Glutamatergic neuron (in vitro differentiated cells): ENCODE data around the gene NCAM1. TPM values are rescaled to one million over a fixed set of nuclear protein-coding genes. Genes with fewer than 3 reads are reported as not detected.

Source experiments
- DNase-seq: peaks from one replicate; pipeline ENCODE4 v3.0.0; 2022
- H3K27ac Mint-ChIP-seq: one replicate; pipeline ENCODE4 v1.8.0; 2020; ENCODE audit warnings: mild to moderate bottlenecking, mixed read lengths, inconsistent platforms; ENCODE audit not compliant: unreplicated experiment
- H3K27me3 Mint-ChIP-seq: one replicate; pipeline ENCODE4 v1.8.0; 2020; ENCODE audit warnings: mild to moderate bottlenecking, moderate library complexity, mixed read lengths, inconsistent platforms; ENCODE audit not compliant: unreplicated experiment
- H3K36me3 Mint-ChIP-seq: one replicate; pipeline ENCODE4 v1.8.0; 2020; ENCODE audit warnings: mild to moderate bottlenecking, mixed read lengths, inconsistent platforms; ENCODE audit not compliant: unreplicated experiment
- H3K4me1 Mint-ChIP-seq: one replicate; pipeline ENCODE4 v1.8.0; 2020; ENCODE audit warnings: mild to moderate bottlenecking, low read depth, mixed read lengths, inconsistent platforms; ENCODE audit not compliant: unreplicated experiment
- H3K4me3 Mint-ChIP-seq: one replicate; pipeline ENCODE4 v1.8.0; 2020; ENCODE audit warnings: mild to moderate bottlenecking, mixed read lengths, inconsistent platforms; ENCODE audit not compliant: unreplicated experiment
- H3K9me3 Mint-ChIP-seq: one replicate; pipeline ENCODE4 v1.8.0; 2020; ENCODE audit warnings: mild to moderate bottlenecking, moderate library complexity, mixed read lengths, inconsistent platforms; ENCODE audit not compliant: unreplicated experiment
- total RNA-seq: library from RNA; stranded (reverse); fragmentation: NEBNext Ultra II Directional; extraction: Animal tissue kit (Norgen Biotek cat#: 25700); gene quantifications from one replicate; pipeline ENCODE4 v1.2.1, GENCODE V29; 2021; ENCODE audit not compliant: unreplicated experiment
- TF ChIP-seq, protein P1 (sequence below): fragments of 200-600 bp; sonication (generic); IDR thresholded peaks from one replicate; pipeline ENCODE4 v1.5.0; 2021; ENCODE audit not compliant: partially characterized antibody, unreplicated experiment

Gene NCAM1
- total RNA-seq, 1 donor from 2014 or later: 819 TPM

DNA sequence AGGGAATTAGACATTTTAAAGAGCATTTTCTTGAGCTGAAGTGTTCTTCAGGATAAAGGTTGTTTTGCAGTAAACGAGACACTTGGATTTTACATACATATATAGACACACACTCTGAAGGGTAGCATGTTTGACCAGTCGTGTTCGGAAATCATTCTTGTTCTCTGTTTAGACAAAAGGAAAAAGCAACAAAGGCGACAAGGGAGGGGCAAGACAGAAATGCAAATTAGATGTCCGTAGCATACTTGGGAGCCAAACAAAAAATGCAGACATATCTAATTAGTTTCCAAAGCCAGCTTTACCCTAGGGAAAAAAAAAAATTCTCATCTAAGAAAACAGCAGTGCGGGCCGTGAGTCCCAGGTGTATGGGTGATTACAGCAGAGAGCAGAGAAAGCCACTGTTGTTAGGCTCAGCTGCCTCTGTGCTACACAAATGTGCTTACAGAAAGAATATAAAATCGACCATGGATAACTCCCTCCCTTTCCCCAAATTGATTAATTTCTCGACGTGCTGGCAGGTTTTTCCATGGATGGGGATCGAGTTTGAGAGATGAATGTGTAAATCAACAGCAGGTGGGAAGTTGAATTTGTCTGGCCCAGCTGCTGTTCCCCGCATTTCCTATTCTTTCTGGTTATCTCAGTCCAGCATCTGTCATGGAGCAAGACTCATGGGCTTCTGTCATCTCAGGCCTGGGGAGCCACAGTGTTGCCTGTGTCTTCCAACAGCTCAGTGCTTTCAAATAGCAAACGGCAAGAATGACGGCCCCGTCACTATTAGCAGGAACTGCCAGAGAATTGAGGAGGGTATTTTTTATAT lies 176.7 kb downstream of the NCAM1 start:
- H3K9me3 Mint-ChIP-seq: peaks cover 23% of the 10 kb centered on the region
- peaks cover 86% of the 10 kb centered on the region for H3K4me1 Mint-ChIP-seq
- peak overlapping the region; percentile 98 for H3K27ac Mint-ChIP-seq
- H3K36me3 Mint-ChIP-seq: no peaks in the 10 kb centered on the region
- H3K27me3 Mint-ChIP-seq: peaks cover 18% of the 10 kb centered on the region
- DNase-seq: peak; percentile 68
- H3K4me3 Mint-ChIP-seq: peak overlapping the region; percentile 85
- TF ChIP-seq, protein P1, sequence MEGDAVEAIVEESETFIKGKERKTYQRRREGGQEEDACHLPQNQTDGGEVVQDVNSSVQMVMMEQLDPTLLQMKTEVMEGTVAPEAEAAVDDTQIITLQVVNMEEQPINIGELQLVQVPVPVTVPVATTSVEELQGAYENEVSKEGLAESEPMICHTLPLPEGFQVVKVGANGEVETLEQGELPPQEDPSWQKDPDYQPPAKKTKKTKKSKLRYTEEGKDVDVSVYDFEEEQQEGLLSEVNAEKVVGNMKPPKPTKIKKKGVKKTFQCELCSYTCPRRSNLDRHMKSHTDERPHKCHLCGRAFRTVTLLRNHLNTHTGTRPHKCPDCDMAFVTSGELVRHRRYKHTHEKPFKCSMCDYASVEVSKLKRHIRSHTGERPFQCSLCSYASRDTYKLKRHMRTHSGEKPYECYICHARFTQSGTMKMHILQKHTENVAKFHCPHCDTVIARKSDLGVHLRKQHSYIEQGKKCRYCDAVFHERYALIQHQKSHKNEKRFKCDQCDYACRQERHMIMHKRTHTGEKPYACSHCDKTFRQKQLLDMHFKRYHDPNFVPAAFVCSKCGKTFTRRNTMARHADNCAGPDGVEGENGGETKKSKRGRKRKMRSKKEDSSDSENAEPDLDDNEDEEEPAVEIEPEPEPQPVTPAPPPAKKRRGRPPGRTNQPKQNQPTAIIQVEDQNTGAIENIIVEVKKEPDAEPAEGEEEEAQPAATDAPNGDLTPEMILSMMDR: no peak

DNA sequence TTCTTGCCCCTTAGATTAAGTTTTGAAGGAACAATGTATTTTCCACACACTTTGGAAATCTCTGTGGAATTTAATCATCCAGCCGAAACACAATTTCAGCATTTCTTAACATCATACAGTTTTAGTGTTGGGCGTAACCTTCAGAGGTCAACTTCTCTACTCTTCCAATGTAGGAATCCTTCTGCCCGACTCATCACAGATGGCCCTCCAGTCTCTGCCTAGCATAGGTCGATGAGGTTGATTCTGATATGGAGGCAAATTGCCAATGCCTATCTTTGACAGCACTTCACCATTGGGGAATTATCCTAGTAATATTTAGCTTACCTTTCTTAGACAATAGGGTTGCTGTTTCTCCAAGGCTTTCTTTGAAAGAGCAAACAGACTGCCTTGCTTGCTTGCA lies 177.5 kb downstream of the NCAM1 start:
- H3K4me1 Mint-ChIP-seq: peaks cover 85% of the 10 kb centered on the region
- DNase-seq: peak; percentile 41
- peak overlapping the region; percentile 85 for H3K4me3 Mint-ChIP-seq
- TF ChIP-seq, protein P1: no peak
- peak overlapping the region; percentile 98 for H3K27ac Mint-ChIP-seq
- peaks cover 18% of the 10 kb centered on the region for H3K27me3 Mint-ChIP-seq
- H3K9me3 Mint-ChIP-seq: peaks cover 25% of the 10 kb centered on the region
- H3K36me3 Mint-ChIP-seq: no peaks in the 10 kb centered on the region

DNA sequence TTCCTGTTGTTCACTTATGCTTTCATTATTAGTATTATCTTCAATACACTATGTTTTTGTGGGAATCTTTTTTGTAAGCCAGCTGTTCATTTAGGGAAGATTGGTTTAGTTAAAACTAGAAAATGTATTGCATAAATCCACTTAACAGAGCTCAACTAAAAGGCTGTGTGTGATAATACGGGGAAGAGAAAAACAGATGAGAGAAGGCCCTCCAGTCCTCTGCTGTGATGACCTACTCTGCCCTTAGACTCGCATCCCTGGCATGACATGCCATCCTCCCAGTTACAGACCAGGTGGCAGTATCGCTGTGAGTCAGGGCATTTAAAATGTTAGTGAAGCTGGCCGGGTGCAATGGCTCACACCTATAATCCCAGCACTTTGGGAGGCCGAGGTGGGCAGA lies 179.8 kb downstream of the NCAM1 start:
- DNase-seq: no peak
- Mint-ChIP-seq H3K4me3 (peak overlapping the region; percentile 39), H3K27me3 (peaks cover 20% of the 10 kb centered on the region), H3K9me3 (peaks cover 28% of the 10 kb centered on the region), H3K36me3 (no peaks in the 10 kb centered on the region), H3K4me1 (peaks cover 89% of the 10 kb centered on the region), H3K27ac (peak overlapping the region; percentile 80)
- TF ChIP-seq, protein P1: no peak

DNA sequence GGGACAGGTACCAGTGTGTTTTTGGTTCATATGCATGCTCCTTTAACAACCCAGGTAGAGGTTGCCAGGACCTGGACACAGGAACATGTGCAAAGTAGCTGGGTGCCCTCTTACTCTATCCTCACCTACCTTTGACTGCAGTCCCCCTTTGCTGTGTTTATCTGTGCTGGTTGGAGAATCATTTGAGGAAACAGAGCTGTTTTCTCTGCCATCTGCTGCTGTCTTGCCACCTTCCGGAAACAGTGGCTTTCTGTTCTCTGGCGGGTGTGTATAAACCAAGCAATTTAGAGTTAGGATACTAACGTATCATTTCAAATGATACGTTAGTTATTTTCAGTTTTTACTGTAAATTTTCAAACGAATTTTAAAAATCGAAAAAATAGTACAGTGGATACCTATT lies 181.3 kb downstream of the NCAM1 start:
- TF ChIP-seq, protein P1: no peak
- Mint-ChIP-seq H3K4me1 (peaks cover 89% of the 10 kb centered on the region), H3K27ac (peak overlapping the region; percentile 81), H3K27me3 (peaks cover 19% of the 10 kb centered on the region), H3K36me3 (no peaks in the 10 kb centered on the region), H3K9me3 (peaks cover 25% of the 10 kb centered on the region), H3K4me3 (peak overlapping the region; percentile 61)
- DNase-seq: no peak

DNA sequence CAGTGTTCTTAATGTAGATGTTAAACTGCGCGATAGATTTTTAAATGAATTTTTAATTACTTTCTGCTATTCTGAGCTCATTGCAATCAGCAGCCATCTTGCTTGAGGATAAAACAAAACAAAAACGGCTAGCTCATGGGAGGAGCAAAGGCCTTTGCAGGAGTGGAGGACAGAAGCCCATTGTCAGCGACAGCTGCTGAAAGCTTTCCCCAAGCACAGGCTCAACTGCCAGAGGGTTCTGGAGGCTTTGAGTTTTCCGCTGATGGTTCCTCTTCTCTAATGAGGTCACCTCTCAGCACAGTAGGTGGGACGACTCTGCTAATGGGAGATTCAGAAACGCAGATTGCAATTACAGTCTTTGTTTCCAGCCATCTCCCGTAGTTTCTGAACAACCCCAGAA lies 186.0 kb downstream of the NCAM1 start:
- DNase-seq: peak; percentile 72
- H3K27me3 Mint-ChIP-seq: peaks cover 10% of the 10 kb centered on the region
- peak overlapping the region; percentile 74 for H3K4me3 Mint-ChIP-seq
- peak overlapping the region; percentile 96 for H3K27ac Mint-ChIP-seq
- H3K4me1 Mint-ChIP-seq: peaks cover 80% of the 10 kb centered on the region
- H3K9me3 Mint-ChIP-seq: peaks cover 26% of the 10 kb centered on the region
- H3K36me3 Mint-ChIP-seq: no peaks in the 10 kb centered on the region
- TF ChIP-seq, protein P1: no peak
